Sciatic nerve (tissue), 2 donors: ENCODE results near the gene RASA2. TPM values are rescaled to one million over a fixed set of nuclear protein-coding genes. Genes with fewer than 3 reads are reported as not detected.

Source experiments
- ATAC-seq: fragments of 200-7000 bp; cut with Tn5 transposase; one replicate; pipeline ENCODE4 v1.9.1; 2020; ENCODE audit warnings: mild to moderate bottlenecking, moderate library complexity
- DNase-seq: peaks from one replicate; pipeline ENCODE4 v3.0.0-alpha.2; 2020; ENCODE audit warnings: low spot score
- intact Hi-C: fragments of 100-400 bp; cut with DNase I; formaldehyde crosslinking; loops from one replicate; pipeline ENCODE4 v1.14.2; 2022
- total RNA-seq: library from RNA; stranded (reverse); fragmentation: NEBNext Ultra II Directional; extraction: Animal tissue kit (Norgen Biotek cat#: 25700); gene quantifications from one replicate; pipeline ENCODE4 v1.2.1, GENCODE V29; 2021
- donor health status: DM: no; HTN: no; CAD: no.
- donor health status: DM: no; HTN: no; CAD: no.

Gene RASA2
- total RNA-seq, 1 donor from 2014 or later = 49.3 TPM

DNA sequence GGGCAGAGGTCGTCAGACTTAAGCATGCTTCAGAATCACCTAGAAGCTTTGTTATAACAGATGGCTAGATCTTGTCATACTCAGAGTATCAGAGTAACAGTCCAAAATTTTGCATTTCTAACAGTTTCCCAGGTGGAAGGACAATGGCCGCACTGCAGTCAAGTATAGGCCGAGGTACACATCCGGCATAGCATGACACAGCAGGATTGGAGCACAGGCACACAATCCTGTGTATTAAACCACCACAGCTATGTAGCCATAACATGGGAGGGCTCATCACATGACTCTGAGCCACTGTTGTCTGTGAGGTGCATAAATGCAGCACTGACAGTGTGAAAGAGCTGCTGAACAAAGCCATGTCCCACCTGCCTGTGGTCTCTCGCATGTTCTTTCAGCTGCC lies 165.5 kb downstream of the RASA2 start:
- DNase-seq = no peak
- intact Hi-C loops = no loop called here
- no peak for ATAC-seq

DNA sequence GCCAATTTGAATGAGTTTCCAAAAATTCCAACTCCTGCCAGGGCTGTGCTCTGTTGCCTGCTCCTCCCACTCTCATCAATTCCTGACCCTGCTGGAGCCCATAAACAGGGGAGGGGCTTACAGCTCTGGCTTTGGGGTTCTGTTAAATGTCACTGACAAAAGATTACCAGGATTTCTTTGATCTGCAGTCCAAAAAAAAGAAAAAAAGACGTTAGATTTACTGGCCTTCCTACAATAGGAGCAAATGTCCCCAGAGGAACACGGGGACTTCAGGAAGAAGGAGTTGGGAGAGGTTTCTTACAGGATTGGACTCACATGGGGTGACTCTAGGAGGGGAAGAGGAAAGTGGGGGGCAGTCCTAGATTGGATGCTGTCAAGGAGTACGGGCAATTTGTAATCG lies 167.0 kb downstream of the RASA2 start:
- no peak for DNase-seq
- no peak for ATAC-seq
- intact Hi-C loops = no loop called here

DNA sequence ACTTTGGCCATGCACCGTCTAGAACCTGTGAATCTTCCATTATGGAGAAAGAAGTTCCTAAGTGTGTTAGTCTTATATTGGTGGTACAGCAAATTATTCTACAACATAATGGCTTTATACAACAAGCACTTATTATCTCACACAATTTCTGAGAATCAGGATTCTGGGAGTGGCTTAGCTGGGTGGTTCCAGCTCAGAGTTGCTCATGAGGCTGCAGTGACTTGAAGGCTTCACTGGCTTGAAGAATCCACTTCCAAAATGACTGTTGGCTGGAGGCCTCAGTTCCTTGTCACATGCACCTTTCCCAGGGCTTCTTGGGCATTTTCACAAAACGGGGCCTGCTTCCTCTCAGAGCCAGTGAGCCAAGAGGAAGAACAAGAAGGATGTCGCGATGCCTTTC lies 169.0 kb downstream of the RASA2 start:
- DNase-seq (no peak), ATAC-seq (no peak)
- intact Hi-C loops = no loop called here

DNA sequence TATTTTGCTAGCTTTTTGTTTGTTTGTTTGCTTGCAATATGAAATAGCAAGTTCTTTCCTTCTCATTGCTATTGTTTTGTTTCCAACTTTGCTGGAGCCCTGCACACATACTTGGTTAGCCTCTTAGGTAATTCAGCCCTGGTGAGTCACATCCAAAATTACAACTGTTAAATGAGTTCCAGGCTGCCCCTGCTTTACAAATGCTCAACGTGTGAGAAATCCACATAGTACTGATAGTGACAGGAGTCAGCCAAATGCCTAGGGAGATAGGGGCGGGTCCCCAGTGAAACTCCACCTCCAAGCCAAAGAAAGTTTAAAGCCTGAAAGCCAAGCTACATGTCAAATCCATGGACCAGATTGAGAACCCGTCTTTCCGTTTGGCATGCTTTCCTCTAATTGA lies 169.9 kb downstream of the RASA2 start:
- ATAC-seq = no peak
- no peak for DNase-seq
- intact Hi-C loops = no loop called here

DNA sequence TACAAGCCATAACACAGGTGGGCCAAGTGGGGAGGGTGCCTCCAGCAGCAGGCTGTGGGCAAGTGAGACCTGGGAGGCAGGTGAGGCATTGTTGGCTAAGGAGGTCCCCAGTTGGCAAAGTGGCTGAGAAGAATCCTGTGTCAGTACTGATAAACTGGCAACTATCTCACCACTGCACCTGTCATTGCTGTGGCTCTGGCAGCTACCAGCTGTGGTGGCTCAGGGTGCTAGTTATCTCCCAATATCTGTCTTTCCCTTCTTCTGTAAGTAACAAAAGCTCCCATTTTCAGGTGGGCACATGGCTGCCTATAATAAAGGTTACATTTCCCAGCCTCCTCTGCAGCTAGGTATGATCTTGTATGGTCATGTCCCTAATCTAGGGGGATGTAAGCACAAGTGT lies 170.7 kb downstream of the RASA2 start:
- ATAC-seq = no peak
- DNase-seq = no peak
- intact Hi-C loops = no loop called here

DNA sequence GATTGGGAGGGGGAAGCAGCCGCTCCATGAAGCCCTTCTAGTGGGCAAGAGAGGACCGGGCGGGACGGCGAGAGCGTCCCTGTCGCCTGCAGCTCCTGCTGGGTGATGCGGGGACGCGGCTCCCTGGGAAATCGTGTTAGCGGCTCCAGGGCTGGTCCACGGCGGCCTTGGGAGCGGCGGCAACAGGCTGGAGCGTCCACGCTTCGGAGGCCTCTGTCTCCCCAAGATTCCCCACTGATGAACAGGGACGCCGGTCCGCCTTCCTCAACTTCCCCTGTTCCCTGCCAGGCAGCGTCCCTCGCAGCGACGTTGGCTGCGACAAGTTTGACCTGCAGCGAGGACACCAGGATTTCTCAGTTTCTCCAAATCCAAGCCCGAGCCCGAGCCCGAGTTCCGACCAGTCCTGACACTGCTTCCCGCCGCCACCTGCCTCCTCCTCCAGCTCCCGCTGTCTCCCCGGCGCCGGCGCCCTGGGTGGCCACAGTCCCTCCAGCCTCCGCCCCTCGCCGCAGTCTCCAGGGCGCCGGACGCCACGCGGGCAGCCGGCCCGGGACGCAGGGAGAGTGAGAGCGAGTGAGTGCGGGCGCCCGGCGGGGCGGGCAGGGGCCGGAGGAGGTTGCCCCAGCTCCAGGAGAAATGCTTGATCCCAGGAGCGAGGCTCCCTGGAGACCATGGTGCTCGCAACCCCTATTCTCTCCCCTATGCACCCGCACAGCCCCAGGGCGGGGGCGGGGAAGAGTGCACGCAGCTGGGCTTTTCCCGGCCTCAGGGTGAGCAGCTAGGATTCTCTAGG lies 173.2 kb downstream of the RASA2 start:
- ATAC-seq (peak; percentile 89), DNase-seq (peak; percentile 72)
- intact Hi-C loops = no loop called here

DNA sequence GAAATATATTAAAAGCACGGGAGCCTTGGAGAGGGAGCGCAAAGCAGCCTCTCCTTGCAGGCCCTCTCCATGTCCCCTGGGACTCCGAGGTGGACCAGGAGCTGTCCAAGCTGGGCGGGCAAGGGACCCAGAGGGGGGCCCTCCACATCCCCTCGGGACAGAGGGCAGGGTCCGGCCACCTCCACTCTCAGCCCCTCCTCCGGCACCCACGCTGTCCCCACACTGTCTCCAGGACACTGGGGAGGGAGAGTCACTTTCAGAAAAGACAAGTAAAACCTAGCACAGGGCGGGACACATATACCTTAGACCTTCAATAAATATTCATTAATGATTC lies 173.8 kb downstream of the RASA2 start:
- DNase-seq = no peak
- intact Hi-C loops = no loop called here
- peak; percentile 12 for ATAC-seq

DNA sequence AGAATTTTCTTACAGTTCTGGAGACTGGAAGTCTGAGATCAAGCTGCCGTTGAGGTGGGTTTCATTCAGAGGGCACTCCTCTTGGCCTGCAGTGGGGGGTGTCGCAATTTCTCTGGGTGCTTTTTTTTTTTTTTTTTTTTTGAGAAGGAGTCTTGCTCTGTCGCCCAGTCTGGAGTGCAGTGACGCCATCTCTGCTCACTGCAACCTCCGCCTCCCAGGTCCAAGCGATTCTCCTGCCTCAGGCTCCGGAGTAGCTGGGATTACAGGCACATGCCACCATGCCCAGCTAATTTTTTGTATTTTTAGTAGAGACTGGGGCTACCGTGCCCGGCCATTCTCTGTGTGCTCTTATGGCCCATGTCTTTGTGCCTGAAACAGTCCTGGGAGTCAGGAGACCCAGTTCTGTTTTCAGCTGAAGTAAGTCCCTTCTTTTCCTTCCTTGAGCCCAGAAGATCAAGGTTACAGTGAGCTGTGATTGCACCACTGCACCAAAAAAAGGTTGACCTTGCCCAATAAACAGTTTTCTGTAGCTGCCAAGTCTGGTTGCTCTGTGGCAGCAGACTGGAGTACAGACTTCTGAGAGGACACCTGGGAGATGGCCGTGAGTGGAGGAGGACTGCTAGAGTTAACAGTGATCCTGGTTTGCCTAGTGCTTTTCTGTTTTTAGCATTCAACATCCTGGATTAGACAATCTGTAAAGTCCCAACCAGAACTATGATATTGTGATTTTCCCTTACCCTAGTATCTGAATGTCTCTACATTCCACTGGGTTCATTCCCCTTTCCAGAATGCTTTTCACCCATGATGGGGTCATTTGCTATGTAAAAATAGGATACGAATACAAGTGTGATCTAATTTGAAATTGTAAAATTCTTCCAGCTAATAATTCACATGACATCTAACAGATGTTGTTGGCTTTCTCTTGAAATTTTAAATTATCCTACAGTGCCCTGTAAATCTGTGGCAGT lies 174.7 kb downstream of the RASA2 start:
- ATAC-seq (no peak), DNase-seq (no peak)
- intact Hi-C loops = no loop called here

DNA sequence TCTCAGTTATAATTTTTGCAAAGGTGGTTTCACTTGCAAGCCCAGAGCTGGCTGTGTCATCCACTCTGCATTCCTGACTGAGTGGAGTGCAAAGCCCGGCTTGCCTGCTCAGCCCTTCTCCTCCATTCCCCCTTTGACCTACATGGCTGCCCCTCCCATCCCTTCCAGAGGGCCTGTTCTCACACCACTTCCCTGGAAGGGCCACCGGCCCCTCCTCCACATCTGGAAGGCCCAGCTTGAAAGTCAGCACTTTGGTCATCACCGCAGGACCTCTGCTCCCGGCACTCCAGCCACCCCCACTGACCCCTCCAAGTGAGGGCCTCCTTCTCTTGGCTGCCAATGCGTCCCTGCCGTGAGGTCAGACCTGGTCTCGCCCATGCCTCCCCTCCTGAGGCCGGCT lies 177.2 kb downstream of the RASA2 start:
- intact Hi-C loops = no loop called here
- peak; percentile 63 for ATAC-seq
- DNase-seq = no peak

Other genes with a start within 250 kb of the RASA2 start
- 117 TPM for gene ZBTB38, start 118.5 kb upstream of the RASA2 start, total RNA-seq